Activated CD4-positive, alpha-beta memory T cell treated with anti-CD3 and anti-CD28 coated beads for 36 hours (primary cell): ENCODE data around the gene KIF9. TPM values are rescaled to one million over a fixed set of nuclear protein-coding genes. Genes with fewer than 3 reads are reported as not detected.
A peak's percentile ranks its signal among the peaks of the same experiment; 100 is the strongest.
"Not testable (repeated sequence)": the region's sequence is repeated elsewhere in the genome, so short reads cannot be mapped to it uniquely, and the experiment has no call there.

ENCODE experiments used
- CTCF ChIA-PET: fragments of 350-600 bp; sonication (Branson Sonifier 250); formaldehyde crosslinking; loops from one replicate; lab custom pipeline; 2021; ENCODE audit warnings: antibody characterized with exemption, inconsistent platforms; lab: Charles Lee
- POLR2A ChIA-PET: fragments of 350-600 bp; sonication (Branson Sonifier 250); formaldehyde crosslinking; loops from one replicate; lab custom pipeline; 2021; ENCODE audit warnings: antibody characterized with exemption; lab: Charles Lee
- DNase-seq: peaks from one replicate; pipeline ENCODE4 v3.0.0-alpha.2; 2020
- H3K27ac Mint-ChIP-seq: one replicate; pipeline ENCODE4 v1.8.0; 2021; ENCODE audit warnings: mixed read lengths
- H3K27me3 Mint-ChIP-seq: one replicate; pipeline ENCODE4 v1.8.0; 2021; ENCODE audit warnings: mixed read lengths
- H3K36me3 Mint-ChIP-seq: one replicate; pipeline ENCODE4 v1.8.0; 2021; ENCODE audit warnings: mixed read lengths
- H3K4me1 Mint-ChIP-seq: one replicate; pipeline ENCODE4 v1.8.0; 2021; ENCODE audit warnings: low read depth, mixed read lengths
- H3K4me3 Mint-ChIP-seq: one replicate; pipeline ENCODE4 v1.8.0; 2021; ENCODE audit warnings: mild to moderate bottlenecking, mixed read lengths
- H3K9me3 Mint-ChIP-seq: one replicate; pipeline ENCODE4 v1.8.0; 2021; ENCODE audit warnings: mixed read lengths
- intact Hi-C: fragments of 100-400 bp; cut with micrococcal nuclease; formaldehyde crosslinking; loops from one replicate; pipeline ENCODE4 v1.15.1; 2023
- total RNA-seq, 2 experiments: library from RNA; stranded (reverse); gene quantifications; one replicate each; pipeline ENCODE4 v1.2.3, GENCODE V29; 2021

Gene KIF9
- total RNA-seq, 2 experiments from 2014 or later, result 3.3 to 4.9 TPM

GRCh38 chr3:47266709-47267489, 15.7 kb downstream of the KIF9 start:
- H3K4me3 Mint-ChIP-seq, result no peak overlapping the region
- ChIA-PET CTCF (interaction anchor here (0.8 kb wide), 1 partner anchor 57 kb away, joined by 4 read pairs; no protein-coding TSS in a partner anchor), POLR2A (interaction anchor here (0.7 kb wide), 1 partner anchor 724 kb away, joined by 3 read pairs; no protein-coding TSS in a partner anchor)
- no peaks in the 10 kb centered on the region for H3K9me3 Mint-ChIP-seq
- H3K36me3 Mint-ChIP-seq, result no peaks in the 10 kb centered on the region
- no peak overlapping the region for H3K27ac Mint-ChIP-seq
- H3K27me3 Mint-ChIP-seq, result no peaks in the 10 kb centered on the region
- peaks cover 6% of the 10 kb centered on the region for H3K4me1 Mint-ChIP-seq
- intact Hi-C loops, result no loop called here
- peak; percentile 53 for DNase-seq

GRCh38 chr3:47265725-47266428, 16.7 kb downstream of the KIF9 start:
- Mint-ChIP-seq H3K36me3 (no peaks in the 10 kb centered on the region), H3K4me3 (no peak overlapping the region), H3K4me1 (peaks cover 6% of the 10 kb centered on the region), H3K27me3 (no peaks in the 10 kb centered on the region), H3K27ac (no peak overlapping the region), H3K9me3 (no peaks in the 10 kb centered on the region)
- no peak for DNase-seq
- ChIA-PET CTCF (no interaction called here), POLR2A (no interaction called here)
- intact Hi-C loops, result no loop called here

- no peak overlapping the region for H3K4me3 Mint-ChIP-seq
- no peak for DNase-seq
- intact Hi-C loops, result no loop called here
- H3K36me3 Mint-ChIP-seq, result no peaks in the 10 kb centered on the region
- H3K27ac Mint-ChIP-seq, result no peak overlapping the region
- peaks cover 6% of the 10 kb centered on the region for H3K4me1 Mint-ChIP-seq
- ChIA-PET CTCF (no interaction called here), POLR2A (no interaction called here)
- H3K27me3 Mint-ChIP-seq, result no peaks in the 10 kb centered on the region
- H3K9me3 Mint-ChIP-seq, result no peaks in the 10 kb centered on the region
These were observed 17.6 kb downstream of the KIF9 start for GRCh38 chr3:47265008-47265407.

GRCh38 chr3:47261301-47261700, 21.3 kb downstream of the KIF9 start:
- no peaks in the 10 kb centered on the region for H3K4me1 Mint-ChIP-seq
- CTCF ChIA-PET, result no interaction called here
- H3K9me3 Mint-ChIP-seq, result no peaks in the 10 kb centered on the region
- H3K4me3 Mint-ChIP-seq, result no peak overlapping the region
- intact Hi-C loops, result no loop called here
- H3K27ac Mint-ChIP-seq, result no peak overlapping the region
- H3K27me3 Mint-ChIP-seq, result no peaks in the 10 kb centered on the region
- POLR2A ChIA-PET, result no interaction called here
- no peaks in the 10 kb centered on the region for H3K36me3 Mint-ChIP-seq
- no peak for DNase-seq

GRCh38 chr3:47260605-47261004, 22.0 kb downstream of the KIF9 start:
- Mint-ChIP-seq H3K27me3 (no peaks in the 10 kb centered on the region), H3K4me1 (no peaks in the 10 kb centered on the region), H3K9me3 (no peaks in the 10 kb centered on the region), H3K4me3 (no peak overlapping the region), H3K27ac (no peak overlapping the region), H3K36me3 (no peaks in the 10 kb centered on the region)
- no peak for DNase-seq
- CTCF ChIA-PET, result no interaction called here
- POLR2A ChIA-PET, result no interaction called here
- intact Hi-C loops, result no loop called here

- no peak overlapping the region for H3K4me3 Mint-ChIP-seq
- H3K27ac Mint-ChIP-seq, result no peak overlapping the region
- H3K4me1 Mint-ChIP-seq, result no peaks in the 10 kb centered on the region
- H3K36me3 Mint-ChIP-seq, result no peaks in the 10 kb centered on the region
- ChIA-PET POLR2A (no interaction called here), CTCF (no interaction called here)
- H3K9me3 Mint-ChIP-seq, result no peaks in the 10 kb centered on the region
- no peaks in the 10 kb centered on the region for H3K27me3 Mint-ChIP-seq
- DNase-seq, result no peak
- intact Hi-C loops, result no loop called here
These were observed 23.5 kb downstream of the KIF9 start for GRCh38 chr3:47259114-47259513.

GRCh38 chr3:47256331-47256730, 26.3 kb downstream of the KIF9 start:
- H3K36me3 Mint-ChIP-seq, H3K9me3 Mint-ChIP-seq, H3K27me3 Mint-ChIP-seq, DNase-seq, H3K27ac Mint-ChIP-seq, intact Hi-C loops, H3K4me3 Mint-ChIP-seq, POLR2A ChIA-PET, H3K4me1 Mint-ChIP-seq, CTCF ChIA-PET: not testable (repeated sequence)

- no peaks in the 10 kb centered on the region for H3K27me3 Mint-ChIP-seq
- CTCF ChIA-PET, result interaction anchor here (0.8 kb wide), 1 partner anchor 11 kb away, joined by 3 read pairs; no protein-coding TSS in a partner anchor
- no peaks in the 10 kb centered on the region for H3K9me3 Mint-ChIP-seq
- no peak for DNase-seq
- no peak overlapping the region for H3K4me3 Mint-ChIP-seq
- no peaks in the 10 kb centered on the region for H3K36me3 Mint-ChIP-seq
- H3K27ac Mint-ChIP-seq, result no peak overlapping the region
- POLR2A ChIA-PET, result no interaction called here
- no peaks in the 10 kb centered on the region for H3K4me1 Mint-ChIP-seq
- intact Hi-C loops, result no loop called here
These were observed 30.9 kb downstream of the KIF9 start for GRCh38 chr3:47251689-47252088.

GRCh38 chr3:47251085-47251484, 31.5 kb downstream of the KIF9 start:
- DNase-seq, intact Hi-C loops, H3K9me3 Mint-ChIP-seq, H3K36me3 Mint-ChIP-seq, H3K4me1 Mint-ChIP-seq, H3K27me3 Mint-ChIP-seq, POLR2A ChIA-PET, H3K4me3 Mint-ChIP-seq, H3K27ac Mint-ChIP-seq: not testable (repeated sequence)
- CTCF ChIA-PET, result interaction anchor here (0.8 to 1.5 kb wide), 3 partner anchors 12 to 63 kb away, joined by 3 read pairs; no protein-coding TSS in a partner anchor

- CTCF ChIA-PET, result interaction anchor here (0.7 to 1.5 kb wide), 3 partner anchors 20 to 78 kb away, joined by 3 read pairs; no protein-coding TSS in a partner anchor
These were observed 32.1 kb downstream of the KIF9 start for GRCh38 chr3:47250309-47251060.

GRCh38 chr3:47247131-47248064, 35.2 kb downstream of the KIF9 start:
- ChIA-PET POLR2A (interaction anchor here (0.6 kb wide), 1 partner anchor 59 kb away, joined by 4 read pairs; no protein-coding TSS in a partner anchor), CTCF (no interaction called here)
- Mint-ChIP-seq H3K27me3 (no peaks in the 10 kb centered on the region), H3K27ac (no peak overlapping the region), H3K36me3 (no peaks in the 10 kb centered on the region), H3K9me3 (no peaks in the 10 kb centered on the region), H3K4me3 (no peak overlapping the region), H3K4me1 (no peaks in the 10 kb centered on the region)
- DNase-seq, result no peak
- intact Hi-C loops, result no loop called here

More at GRCh38 chr3:47250309-47251060, 32.1 kb downstream of the KIF9 start:
- H3K4me3 Mint-ChIP-seq, result no peak overlapping the region
- no peaks in the 10 kb centered on the region for H3K4me1 Mint-ChIP-seq
- H3K36me3 Mint-ChIP-seq, result no peaks in the 10 kb centered on the region
- no peaks in the 10 kb centered on the region for H3K27me3 Mint-ChIP-seq
- intact Hi-C loops, result no loop called here
- no peaks in the 10 kb centered on the region for H3K9me3 Mint-ChIP-seq
- H3K27ac Mint-ChIP-seq, result no peak overlapping the region
- DNase-seq, result no peak
- POLR2A ChIA-PET, result no interaction called here
